Measurements from ENCODE around the gene SELL.
"Not testable (repeated sequence)": the region's sequence is repeated elsewhere in the genome, so short reads cannot be mapped to it uniquely, and the experiment has no call there.

Gene SELL

DNA sequence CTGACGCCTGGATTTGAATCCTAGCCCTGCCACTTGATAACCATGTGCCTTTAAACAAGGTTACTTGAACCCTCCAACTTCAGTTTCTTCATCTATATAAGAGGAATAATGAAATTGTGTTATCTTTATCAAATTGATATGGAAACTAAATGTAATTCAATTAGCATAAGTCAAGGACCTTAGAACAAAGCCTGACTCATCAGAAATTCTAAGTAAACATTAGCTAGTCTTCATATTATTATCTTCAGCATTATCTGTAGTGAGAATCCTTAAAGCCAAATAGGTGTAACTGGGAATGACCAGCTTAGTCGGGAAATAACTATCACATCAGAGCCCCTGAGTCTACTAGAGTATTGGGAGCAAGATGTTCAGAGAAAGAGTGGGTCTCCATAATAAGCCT, 6.6 kb downstream of the SELL start:
- no peak for DNase-seq (ENCODE audit: low spot score)

DNA sequence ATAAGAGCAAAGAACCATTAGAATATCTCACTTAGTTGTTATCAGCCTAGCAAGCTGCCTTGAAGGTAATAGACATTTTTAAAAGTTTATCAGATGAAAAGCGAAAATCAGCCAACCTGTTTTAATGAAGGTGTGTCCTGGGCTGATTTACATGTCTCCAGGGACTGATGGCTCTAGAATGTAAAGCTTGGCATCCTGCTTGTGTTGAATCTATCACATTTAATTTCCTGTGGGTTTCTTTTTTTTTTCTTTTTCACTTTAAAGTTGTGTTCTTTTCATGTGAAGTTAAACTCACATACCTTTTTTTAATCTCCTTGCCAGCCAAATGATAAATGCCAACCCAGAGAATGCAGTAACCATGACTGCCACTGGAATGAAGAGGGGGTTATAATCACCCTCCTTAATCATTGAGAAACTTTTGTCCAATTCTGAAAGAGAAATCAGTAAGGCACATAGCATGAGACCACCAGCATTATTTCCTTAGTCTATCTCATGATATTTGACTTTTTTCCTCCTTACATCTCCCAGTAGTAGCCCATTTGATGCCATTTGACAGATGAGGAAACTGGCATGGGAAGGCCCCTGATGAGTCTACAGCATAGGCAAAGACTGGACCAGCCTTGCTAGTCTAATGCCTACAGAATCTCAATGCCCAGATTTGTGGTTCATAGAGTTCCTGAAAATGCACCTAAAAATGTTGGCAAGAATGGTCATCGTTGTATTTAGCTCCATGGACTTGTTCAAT, 10.0 kb downstream of the SELL start:
- DNase-seq (ENCODE audit: low spot score) = no peak

GRCh38 chr1:169699707-169700106, 11.7 kb downstream of the SELL start:
- DNase-seq (ENCODE audit: low spot score) = no peak

DNA sequence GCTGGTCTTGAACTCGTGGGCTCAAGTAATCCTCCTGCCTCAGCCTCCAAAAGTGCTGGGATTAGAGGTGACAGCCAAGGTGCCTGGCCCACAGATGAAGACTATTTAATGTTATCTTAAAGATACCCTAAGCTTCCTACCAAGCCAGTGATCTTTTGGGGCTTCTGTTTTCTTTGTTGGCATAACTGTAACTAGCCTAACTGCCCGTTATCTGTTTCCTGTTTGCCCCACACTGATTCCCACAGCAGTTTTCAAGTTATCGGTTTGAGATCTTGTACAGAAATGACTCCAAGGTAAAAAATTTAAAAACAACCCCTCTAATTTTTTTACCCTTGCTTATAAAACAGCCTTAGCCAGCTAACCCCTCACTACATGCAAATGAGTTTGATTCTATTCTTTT, 12.4 kb downstream of the SELL start:
- DNase-seq (ENCODE audit: low spot score) = no peak

- no peak for DNase-seq (ENCODE audit: low spot score)
Observed at GRCh38 chr1:169697755-169698154, 13.7 kb downstream of the SELL start.

DNA sequence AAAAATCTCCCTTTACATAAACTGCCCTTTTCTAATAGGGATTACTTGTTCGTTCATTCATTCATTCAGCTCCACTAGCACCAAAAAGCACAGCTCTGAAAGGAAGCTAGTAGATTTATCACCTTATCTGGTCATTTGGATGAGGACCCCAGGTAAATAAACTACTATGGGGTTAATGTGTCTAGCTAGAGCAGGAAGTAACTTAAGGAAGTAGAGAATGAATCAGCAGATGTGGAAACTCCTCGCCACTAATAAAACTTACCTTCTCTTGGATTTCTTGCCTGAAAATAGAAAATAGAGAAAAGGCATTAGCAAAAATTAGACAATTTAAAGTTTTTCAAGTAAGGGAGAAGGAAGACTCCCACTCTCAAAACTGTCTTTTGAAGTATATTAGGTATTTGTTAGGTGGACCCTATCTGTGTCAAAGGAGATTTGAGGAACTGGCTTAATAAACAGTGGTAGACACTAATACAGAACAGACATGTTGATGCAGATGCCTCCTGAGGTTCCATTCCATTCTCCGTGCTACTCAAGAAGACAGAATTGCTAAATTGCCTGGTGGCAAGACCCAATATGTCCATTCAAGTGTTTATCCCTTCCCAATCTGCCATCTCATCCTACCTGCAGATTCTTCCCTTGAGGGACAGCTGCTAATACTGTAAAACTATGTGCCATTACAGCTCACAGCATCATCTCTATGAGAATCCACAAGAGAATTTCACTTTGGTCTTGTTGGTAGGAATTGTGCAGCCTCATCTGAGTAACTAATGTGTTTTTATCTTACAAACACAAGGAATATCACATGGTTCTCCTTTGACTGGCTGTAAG, 14.9 kb downstream of the SELL start:
- no peak for DNase-seq (ENCODE audit: low spot score)

DNA sequence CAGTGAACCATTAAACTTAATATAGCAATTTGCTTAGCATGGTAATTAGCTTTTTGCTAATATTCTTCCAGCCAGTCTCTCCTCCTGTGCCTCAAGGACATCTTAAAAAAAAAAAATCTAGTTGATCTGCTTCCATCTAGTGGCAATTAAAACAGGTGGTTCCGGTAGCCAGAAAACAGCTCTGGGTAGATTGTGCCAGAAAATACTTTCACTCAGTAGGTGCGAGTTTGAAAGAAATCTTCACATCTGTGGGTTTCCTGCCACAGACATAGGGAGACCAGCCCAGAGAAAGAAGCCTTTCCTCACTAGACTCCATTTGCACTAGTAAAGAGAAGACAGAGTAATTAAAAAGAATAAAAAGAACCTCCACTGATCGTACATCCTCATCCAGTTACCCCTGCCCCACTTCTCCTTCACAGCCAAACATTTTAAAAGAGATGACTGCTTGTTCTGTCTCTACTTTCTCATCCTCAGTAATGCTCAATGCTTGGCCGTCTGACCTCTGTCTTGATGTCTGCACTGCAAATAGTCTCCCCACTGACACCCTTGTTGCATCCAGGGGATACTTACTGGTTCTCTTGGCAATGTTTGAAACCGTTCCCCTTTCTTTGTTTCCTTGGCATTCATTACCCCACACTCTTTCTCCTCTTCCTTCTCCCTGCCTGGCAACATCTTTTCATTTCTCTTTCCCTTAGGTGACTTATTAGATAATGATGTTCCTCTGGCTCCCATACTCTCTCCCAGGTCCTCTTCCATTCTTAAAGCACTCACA, 16.9 kb downstream of the SELL start:
- DNase-seq (ENCODE audit: low spot score) = no peak

- no peak for DNase-seq (ENCODE audit: low spot score)
Observed at GRCh38 chr1:169692756-169693460, 18.5 kb downstream of the SELL start.

DNA sequence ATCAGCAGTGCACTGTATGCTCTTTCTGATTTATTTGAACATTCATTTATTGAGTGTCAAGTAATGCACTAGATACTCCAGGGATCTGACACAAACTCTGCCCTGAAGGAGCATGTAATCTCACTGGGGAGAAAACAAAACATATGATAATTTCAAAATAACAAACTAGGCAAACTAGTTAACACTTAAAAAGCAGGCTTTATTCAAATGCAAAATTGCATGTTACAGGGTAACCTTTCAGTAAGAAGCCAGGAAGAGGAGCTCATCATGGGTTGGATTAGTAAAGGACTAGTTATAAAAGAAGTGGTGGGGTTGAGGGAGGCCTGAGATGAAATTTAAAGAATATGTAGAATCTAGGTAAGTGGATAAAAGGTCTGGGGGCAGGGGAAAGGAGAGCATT, 20.9 kb downstream of the SELL start:
- no peak for DNase-seq (ENCODE audit: low spot score)

DNA sequence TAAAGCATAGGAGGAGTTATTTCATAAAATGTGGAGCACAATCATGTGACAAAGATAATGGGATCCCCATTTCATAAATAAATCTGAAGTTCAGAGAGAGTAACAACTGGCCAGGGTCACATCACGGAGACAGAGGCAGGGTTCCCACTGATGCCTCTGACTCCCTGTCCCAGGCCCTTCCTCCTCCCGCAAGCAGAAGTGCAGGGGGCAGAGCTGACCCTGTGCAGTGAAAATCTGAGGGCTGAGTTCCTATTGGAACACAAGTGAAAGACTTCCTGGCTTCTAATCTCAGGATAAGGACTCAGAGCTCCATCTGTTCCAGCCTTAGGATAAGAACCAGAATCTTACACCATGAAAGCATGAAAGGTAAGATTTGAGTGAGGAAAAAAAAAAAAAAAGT, 22.0 kb downstream of the SELL start:
- DNase-seq (ENCODE audit: low spot score) = no peak

- not testable (repeated sequence) for DNase-seq (ENCODE audit: low spot score)
Observed at GRCh38 chr1:169688377-169688776, 23.0 kb downstream of the SELL start.

DNA sequence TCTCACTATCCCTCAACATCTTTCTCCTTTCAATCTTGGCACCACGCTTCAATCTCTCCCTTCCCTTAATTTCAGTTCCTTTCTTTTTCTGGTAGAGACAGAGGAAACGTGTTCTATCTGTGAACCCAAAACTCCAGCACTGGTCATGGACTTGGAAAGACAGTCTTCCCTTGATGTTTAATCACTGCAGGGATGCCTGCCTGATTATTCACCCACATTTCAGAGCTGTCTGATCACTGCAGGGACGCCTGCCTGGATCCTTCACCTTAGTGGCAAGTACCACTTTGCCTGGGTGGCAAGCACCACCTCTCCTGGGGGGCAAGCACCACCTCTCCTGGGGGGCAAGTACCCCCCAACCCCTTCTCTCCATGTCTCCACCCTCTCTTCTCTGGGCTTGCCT, 27.8 kb downstream of the SELL start:
- DNase-seq (ENCODE audit: low spot score) = no peak

DNA sequence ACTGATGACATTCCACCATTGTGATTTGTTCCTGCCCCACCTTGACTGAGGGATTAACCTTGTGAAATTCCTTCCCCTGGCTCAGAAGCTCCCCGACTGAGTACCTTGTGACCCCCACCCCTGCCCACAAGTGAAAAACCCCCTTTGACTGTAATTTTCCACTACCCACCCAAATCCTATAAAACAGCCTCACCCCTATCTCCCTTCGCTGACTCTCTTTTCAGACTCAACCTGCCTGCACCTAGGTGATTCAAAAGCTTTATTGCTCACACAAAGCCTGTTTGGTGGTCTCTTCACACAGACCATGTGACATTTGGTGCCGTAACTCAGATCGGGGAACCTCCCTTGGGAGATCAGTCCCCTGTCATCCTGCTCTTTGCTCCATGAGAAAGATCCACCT, 28.3 kb downstream of the SELL start:
- DNase-seq (ENCODE audit: low spot score) = not testable (repeated sequence)

GRCh38 chr1:169682071-169682470, 29.3 kb downstream of the SELL start:
- DNase-seq (ENCODE audit: low spot score) = no peak

DNA sequence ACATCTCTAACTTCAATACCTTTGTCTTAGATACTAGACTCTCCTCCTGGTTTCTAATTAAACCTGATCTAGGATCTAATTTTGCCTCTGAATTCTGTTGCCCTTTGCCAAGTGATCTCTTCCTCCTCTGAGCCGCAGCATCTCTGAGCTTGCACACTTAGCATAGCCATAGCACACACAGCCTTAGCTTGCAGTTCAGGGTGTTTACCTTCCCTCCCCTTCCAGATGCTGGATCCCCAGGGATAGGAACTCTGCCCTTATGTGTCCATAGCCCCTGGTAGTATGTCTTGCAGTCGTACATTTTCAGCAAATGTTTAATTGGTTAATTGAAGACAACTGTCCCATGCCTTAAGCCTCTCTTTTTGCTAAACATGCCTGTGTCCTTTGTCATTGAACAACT, 30.3 kb downstream of the SELL start:
- no peak for DNase-seq (ENCODE audit: low spot score)

GRCh38 chr1:169680377-169681019, 30.9 kb downstream of the SELL start:
- DNase-seq (ENCODE audit: low spot score) = no peak

GRCh38 chr1:169679692-169680091, 31.7 kb downstream of the SELL start:
- DNase-seq (ENCODE audit: low spot score) = no peak

DNA sequence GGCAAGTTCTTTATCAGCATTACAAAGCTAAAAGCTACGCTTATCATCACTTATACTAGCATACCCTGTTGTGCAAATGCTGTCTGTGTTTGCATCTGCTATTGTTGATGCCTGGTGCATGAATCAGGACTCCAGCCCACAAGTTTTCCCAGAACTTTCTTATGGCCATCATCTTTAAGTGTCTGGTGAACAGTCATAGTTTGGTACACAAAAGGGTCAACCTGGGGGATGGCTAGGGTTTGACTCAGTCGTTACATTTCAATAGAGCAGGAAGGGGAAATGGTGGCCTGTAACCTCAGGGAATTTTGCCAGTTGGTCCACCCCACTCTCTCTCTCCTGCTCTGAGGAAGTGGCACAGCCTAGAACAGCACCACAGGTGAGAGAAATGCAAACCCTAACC, 35.4 kb downstream of the SELL start:
- DNase-seq (ENCODE audit: low spot score) = no peak

DNA sequence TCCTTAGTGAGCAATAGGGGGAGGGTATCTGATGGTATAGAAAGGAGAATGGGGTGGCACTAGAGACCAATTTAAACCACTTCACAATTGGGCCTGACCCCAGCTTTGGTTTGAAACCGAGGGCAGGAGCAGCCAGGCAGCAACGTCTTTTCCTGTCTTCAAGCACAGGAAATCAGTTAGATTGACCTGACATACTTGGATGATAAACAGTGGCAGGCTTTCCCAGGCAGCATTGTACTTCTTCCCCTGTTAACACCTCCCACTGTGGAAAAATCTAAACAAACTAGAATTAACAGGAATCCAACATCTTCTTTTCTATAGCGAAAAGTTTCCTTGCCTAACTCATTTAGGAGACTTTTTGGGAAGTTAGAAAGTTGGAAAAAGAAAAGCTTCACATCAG, 40.6 kb downstream of the SELL start:
- no peak for DNase-seq (ENCODE audit: low spot score)

DNA sequence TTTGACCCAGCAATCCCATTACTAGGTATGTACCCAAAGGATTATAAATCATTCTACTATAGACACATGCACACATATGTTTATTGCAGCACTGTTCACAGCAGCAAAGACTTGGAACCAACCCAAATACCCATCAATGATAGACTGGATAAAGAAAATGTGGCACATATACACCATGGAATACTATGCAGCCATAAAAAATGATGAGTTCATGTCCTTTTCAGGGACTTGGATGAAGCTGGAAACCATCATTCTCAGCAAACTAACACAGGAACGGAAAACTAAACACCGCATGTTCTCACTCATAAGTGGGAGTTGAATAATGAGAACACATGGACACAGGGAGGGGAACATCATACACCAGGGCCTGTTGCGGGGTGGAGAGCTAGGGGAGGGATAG, 41.2 kb downstream of the SELL start:
- DNase-seq (ENCODE audit: low spot score) = not testable (repeated sequence)

All from ecto neural progenitor cell (in vitro differentiated cells).